Measurements from ENCODE around the gene PNMT.
A peak's percentile ranks its signal among the peaks of the same experiment; 100 is the strongest.

The PNMT gene

DNA sequence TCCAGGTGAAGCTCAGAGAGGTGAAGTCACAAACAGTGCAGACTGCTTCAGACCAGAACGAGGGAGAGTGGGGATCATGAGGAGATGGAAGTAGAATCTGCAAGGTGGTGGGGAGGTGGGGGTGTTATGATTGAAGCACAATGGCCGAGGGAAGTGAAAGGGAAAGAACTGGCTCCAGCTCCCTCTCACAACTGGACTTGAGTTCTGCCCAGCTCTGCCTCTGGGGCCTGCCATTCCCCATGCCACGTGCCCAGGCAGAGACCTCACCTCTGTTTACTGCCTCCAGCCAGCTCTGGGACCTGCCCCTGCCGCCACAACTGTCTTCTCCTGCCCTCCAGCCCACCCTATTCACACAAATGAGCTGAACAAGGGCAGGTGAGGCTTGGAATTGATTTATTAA lies 2.5 kb downstream of the PNMT start:
- DNase-seq, result no peak

DNA sequence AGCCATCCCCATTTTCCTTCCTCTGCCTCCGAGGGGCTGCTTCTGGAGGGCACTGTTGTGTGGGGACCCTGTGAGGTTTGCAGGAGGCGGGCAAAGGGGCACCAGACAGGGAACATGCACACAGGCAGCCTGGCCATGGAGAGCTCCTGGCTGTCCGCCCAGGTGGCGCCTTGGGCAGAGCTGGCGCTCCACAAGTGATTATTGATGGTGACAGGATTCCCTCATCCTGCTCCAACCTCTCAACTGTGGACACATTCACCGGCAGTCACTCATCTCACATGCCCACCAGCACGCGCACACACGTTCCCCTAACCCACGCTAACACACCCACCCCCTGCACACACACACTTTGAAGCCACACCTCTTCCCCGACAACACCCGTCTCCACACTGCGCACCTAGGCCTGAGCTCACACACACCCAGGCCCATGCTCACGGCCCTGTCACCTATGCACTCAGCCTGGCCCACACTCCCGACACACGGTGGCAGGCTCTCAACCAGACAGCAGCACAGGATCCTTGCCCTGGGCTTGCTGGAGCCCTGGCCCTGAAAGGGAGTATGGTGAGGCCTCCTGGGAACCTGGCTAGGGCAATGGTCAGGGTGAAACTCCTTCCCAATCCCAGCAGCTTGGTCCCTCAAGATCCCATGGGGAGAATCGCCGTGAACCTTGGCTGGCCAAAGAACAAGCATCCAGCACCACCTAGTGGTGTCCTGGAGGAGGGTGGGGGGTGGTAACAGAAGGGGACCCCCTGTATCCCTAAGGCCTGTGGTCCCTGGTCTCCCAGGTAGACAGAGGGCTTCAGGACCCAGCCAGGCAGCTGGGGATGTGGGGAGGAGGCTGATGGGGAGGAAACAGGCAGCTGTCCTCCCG lies 3.6 kb downstream of the PNMT start:
- DNase-seq, result no peak

- no peak for DNase-seq
Measured at GRCh38 chr17:39672522-39673334, 4.5 kb downstream of the PNMT start.

DNA sequence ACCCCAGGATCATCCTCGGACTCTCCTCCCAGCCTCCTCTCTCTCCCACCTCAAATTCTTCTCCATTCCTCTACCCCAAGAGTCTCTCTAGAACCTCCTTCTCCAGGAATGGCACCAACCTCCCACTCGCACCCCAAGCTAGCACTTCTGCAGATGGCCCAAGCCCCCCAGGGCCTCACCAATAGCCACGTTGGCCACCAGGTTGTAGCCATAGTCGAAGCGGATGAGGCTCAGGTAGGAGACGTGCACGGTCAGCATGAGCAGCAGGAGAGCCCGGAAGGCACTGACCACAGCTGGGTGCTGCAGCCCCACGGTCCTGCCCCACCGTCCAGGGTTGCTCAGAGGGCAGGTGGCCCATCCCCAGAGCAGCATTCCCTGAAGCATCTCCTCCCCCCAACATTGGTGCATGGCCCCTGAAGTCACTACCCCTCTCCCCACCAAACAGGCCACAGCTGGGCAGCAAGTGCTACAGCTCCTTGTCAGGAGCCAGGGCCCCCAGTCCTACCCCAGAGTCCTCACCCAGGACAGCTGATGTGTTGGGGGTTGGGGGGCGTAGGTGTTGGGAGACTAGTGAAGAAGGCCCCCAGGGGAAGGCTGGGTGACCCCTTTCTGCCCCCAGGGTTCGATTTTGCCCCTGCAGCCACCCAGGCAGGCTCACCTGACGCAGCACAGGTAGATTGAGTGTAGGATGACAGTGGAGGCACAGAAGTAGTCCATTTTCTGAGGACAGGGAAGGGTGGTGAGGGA lies 5.3 kb downstream of the PNMT start:
- no peak for DNase-seq

- DNase-seq, result no peak
Measured at GRCh38 chr17:39674179-39674578, 5.9 kb downstream of the PNMT start.

DNA sequence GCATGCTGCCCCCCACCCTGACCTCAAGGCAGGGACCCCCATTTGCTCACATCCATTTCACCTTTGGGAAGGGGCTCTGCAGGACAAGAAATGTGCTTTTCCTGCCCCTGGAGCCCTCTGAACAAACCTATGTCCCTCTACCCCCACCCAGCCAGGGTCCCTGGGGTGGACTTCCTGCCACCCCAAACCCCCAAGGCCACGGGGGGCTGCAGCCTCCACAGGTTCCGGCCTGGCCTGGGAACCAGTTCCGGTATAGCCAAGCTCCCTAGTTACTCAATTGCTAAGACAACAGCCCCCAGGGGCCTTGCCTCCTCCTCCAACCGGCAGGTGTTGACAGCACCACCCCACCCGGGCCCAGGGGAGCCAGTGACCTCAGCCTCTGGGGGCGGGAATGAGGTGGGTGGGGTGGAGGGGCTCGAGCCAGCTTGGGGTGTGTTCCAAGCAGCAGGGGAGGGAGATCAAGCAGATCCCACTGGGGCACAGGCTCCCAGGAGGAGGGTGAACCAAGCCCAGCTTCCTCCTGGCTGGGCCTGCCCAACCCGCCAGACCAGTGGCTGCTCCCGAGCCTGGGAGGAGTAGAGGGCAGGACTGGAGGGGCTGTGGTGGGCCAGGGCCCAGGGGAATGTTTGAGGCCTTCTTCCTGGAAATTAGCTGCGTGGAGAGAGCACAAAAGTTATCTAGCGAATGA lies 6.6 kb downstream of the PNMT start:
- DNase-seq, result peak; percentile 76

GRCh38 chr17:39675390-39676082 lies 7.3 kb downstream of the PNMT start:
- no peak for DNase-seq

- DNase-seq, result peak; percentile 88
Measured at GRCh38 chr17:39676198-39676819, 8.1 kb downstream of the PNMT start.

DNA sequence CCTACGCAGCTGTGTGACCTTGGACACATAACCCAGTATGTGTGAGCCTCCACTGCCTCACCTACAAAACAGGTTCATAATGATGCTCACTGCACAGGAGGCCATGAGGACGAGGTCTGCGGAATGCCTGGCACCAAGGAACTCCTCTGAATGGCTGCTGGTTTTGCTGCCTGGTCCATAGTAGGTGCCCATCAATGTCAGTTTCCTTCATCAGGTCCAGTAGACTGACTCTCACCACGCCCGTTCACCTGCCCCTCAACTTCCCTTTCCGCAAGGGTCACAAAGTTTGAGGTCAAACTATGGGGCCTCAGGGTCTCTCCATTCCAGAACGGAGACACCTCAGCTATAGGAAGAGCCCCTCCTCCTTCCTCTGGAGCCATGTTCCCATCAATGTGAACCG lies 8.8 kb downstream of the PNMT start:
- DNase-seq, result no peak

DNA sequence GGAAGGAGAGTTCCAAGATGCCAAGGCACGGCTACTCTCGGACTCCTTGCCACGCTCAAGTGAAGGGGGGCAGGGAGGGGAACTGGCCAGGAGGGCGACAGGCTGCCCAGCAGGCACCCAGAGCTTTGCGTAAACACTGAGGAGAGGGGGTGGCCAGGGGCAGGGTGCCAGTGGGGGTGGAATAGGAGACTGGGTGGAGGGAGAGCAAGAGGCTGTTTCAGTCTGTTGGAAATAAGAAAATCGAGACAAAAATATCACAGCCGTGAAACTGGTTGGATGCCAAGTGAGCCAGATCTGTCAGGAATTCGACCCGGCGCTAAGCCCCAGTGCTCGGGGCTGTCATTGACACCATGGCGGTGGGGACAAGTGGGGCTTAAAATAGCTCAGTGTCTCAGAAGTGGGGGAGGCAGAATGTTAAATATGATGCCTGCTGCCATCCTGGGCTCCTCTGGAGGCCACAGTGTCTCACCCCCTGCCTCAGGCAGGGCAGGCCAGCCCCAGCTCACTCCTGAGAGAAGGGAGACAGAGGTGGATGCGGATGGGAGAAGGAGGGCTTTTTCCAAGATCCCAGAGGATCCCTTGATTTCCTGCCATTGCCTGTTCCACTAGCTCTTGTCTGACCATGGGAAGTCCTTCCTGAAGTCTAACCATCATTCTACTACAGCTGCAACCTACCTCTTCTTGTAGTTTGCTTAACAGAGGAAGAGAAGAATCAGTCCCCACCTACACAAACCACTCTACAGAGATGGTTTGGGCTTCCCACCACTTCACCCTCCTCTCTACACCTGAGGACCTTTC lies 9.5 kb downstream of the PNMT start:
- no peak for DNase-seq

DNA sequence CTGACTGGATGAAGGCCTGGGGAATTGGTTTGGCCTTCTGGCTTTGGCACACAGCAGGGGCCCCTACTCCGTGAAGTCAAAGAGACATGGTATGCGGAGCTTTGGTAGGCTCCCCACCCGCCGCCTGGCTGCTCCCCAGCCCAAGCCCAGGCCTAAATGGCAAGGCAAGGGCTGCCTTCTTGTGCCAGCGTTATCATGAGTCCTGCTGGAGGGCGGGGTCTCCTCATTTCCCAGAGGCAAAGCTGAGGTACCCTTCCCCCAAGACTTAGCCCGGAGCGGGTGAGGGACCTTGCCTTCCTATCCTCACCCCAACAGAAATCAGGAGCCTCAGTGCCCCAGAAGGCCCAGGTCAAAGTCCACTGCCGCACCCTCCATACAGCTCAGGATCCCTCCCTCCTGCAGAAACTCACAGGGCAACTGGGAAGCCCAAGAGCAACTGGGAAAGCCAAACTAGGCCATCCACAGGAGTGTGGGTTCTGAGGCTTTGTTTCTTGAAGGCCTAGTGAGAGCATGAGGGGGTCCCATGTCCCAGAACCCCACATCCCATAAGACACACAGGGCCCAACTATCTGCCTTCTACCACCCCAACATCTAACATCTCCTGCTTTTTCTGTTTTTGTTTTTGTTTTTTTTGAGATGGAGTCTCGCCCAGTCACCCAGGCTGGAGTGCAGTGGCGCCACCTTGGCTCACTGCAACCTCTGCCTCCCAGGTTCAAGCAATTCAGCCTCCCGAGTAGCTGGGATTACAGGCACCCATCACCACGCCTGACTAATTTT lies 10.3 kb downstream of the PNMT start:
- DNase-seq, result no peak

GRCh38 chr17:39679521-39680192 lies 11.4 kb downstream of the PNMT start:
- DNase-seq, result no peak

GRCh38 chr17:39683295-39683939 lies 15.2 kb downstream of the PNMT start:
- no peak for DNase-seq

DNA sequence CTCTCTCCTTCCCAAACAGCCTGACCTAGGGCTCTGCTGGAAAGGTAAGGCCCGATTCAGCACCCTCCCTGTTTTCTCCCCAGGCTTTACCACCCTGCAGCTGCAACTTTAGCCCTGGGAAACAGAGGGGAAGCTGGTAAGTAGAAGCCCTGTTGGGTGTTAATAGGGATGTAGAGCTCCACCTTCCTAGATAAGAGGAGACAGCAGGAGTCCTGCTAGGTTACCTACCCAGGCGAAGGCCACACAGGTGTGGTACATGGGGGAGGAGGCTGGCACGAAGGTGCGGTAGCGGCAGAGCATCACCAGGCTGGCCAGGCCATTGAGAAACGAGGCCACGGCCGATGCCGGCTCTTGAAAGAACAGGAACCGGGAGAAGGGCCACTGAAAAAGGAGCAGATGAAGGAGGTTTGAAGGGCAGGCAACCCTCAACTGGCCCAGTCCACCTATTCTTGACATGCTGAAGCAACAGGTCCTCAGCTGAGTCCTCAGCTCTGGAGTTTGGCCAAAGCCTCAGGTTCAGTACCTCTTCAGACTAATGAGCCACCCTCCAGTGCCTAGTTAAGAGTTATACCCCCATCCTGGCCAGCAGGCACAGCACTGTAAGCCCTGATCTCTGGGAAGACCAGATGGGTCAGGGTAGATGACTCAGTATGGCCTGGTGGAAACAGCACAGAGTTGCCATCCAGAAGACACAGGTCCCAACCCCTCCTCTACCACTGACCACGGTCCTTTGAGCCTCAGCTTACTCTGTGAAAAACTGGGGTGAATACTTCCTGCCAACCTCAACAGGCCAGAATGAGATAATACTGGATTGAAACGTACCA lies 16.3 kb downstream of the PNMT start:
- no peak for DNase-seq

GRCh38 chr17:39687101-39687545 lies 18.9 kb downstream of the PNMT start:
- no peak for DNase-seq

- peak; percentile 73 for DNase-seq
Measured at GRCh38 chr17:39687546-39688474, 19.6 kb downstream of the PNMT start, which contains the start of gene PGAP3. Gene PGAP3 (minus strand): TSS chr17:39688057. CDS start chr17:39688014, 43 bp downstream.

DNA sequence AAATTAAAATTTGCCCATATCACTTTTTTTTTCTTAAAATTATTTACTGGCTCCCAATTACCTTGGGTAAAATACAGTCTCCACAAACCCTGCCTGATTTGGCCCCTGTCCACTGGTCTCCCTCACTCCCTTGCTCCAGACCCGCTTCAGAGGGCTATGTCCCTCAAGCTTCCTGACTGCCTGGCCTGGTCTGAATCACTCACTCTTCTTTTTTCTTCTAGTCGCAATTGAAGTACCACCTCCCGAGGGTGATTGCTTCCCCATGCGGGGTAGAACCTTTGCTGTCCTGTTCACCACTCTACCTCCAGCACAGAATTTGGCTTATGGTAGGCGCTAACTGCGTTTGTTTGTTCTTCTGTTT lies 20.2 kb downstream of the PNMT start:
- DNase-seq, result no peak

All from NCI-H510A (cell line).